Activated naive CD8-positive, alpha-beta T cell treated with anti-CD3 and anti-CD28 coated beads, Interleukin-2, amount 10 ng/mL, durations not matched to agents 7 days and 5 days (primary cell): ENCODE measurements around the gene KCNAB2. TPM values are rescaled to one million over a fixed set of nuclear protein-coding genes. Genes with fewer than 3 reads are reported as not detected.

Experiments
- ATAC-seq: fragments of 150-1000 bp; cut with Tn5 transposase; one replicate; pipeline ENCODE4 v1.10.0; 2021; ENCODE audit warnings: low read depth, moderate library complexity
- POLR2A ChIA-PET: fragments of 350-600 bp; sonication (Branson Sonifier 250); formaldehyde crosslinking; loops from one replicate; lab custom pipeline; 2021; ENCODE audit warnings: antibody characterized with exemption; lab: Charles Lee
- DNase-seq: peaks from one replicate; pipeline ENCODE4 v3.0.0; 2021
- H3K27ac Mint-ChIP-seq: one replicate; pipeline ENCODE4 v1.8.0; 2022; ENCODE audit warnings: mild to moderate bottlenecking, mixed read lengths
- H3K27me3 Mint-ChIP-seq: one replicate; pipeline ENCODE4 v1.8.0; 2022; ENCODE audit warnings: mild to moderate bottlenecking, moderate library complexity, mixed read lengths
- H3K36me3 Mint-ChIP-seq: one replicate; pipeline ENCODE4 v1.8.0; 2021; ENCODE audit warnings: mild to moderate bottlenecking, mixed read lengths
- H3K4me1 Mint-ChIP-seq: one replicate; pipeline ENCODE4 v1.8.0; 2021; ENCODE audit warnings: mixed read lengths
- H3K4me3 Mint-ChIP-seq: one replicate; pipeline ENCODE4 v1.8.0; 2022; ENCODE audit warnings: mild to moderate bottlenecking, moderate library complexity, mixed read lengths
- H3K9me3 Mint-ChIP-seq: one replicate; pipeline ENCODE4 v1.8.0; 2021; ENCODE audit warnings: mixed read lengths
- total RNA-seq, 2 experiments: library from RNA; stranded (reverse); gene quantifications; one replicate each; pipeline ENCODE4 v1.2.3, GENCODE V29; 2021

KCNAB2 gene
- total RNA-seq, 2 experiments from 2014 or later, result 290 to 307 TPM

DNA sequence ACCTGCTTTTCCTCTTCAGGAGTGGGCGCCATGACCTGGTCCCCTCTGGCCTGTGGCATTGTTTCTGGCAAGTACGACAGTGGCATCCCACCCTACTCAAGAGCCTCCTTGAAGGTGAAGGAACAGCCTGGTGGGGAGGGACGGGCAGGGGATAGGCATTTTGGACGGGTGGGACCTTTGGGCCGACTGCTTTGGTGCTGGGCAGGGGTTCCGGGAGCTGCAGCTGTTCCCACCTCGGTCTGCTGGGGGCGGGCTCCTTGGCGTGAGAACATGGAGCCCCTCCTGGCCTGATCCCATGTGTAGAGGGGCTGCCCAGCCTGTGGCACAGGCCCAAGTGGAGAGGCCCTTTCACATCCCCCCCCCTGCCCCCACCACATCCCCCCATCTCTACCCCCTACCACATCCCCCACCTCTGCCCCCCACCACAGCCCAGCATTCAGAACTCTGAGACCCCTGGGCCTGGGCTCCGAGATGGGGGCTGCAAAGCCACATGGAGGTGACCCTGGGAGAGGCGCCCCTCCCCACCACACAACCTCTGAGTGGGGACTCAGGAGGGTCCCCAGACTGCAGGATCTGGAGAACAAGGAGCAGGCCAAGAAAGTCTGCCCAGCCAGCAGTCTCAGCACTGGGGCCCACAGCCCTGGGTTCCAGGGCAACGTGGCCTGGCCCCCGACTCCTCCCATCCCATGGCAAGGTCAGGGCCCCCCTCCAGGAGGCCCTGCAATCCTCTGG is 50.0 kb downstream of the KCNAB2 start:
- POLR2A ChIA-PET, result no interaction called here
- H3K9me3 Mint-ChIP-seq, result no peaks in the 10 kb centered on the region
- H3K4me3 Mint-ChIP-seq, result no peak overlapping the region
- no peak overlapping the region for H3K27ac Mint-ChIP-seq
- H3K27me3 Mint-ChIP-seq, result no peaks in the 10 kb centered on the region
- ATAC-seq (no peak), DNase-seq (peak; percentile 25)
- no peaks in the 10 kb centered on the region for H3K4me1 Mint-ChIP-seq
- H3K36me3 Mint-ChIP-seq, result peaks cover 9% of the 10 kb centered on the region

DNA sequence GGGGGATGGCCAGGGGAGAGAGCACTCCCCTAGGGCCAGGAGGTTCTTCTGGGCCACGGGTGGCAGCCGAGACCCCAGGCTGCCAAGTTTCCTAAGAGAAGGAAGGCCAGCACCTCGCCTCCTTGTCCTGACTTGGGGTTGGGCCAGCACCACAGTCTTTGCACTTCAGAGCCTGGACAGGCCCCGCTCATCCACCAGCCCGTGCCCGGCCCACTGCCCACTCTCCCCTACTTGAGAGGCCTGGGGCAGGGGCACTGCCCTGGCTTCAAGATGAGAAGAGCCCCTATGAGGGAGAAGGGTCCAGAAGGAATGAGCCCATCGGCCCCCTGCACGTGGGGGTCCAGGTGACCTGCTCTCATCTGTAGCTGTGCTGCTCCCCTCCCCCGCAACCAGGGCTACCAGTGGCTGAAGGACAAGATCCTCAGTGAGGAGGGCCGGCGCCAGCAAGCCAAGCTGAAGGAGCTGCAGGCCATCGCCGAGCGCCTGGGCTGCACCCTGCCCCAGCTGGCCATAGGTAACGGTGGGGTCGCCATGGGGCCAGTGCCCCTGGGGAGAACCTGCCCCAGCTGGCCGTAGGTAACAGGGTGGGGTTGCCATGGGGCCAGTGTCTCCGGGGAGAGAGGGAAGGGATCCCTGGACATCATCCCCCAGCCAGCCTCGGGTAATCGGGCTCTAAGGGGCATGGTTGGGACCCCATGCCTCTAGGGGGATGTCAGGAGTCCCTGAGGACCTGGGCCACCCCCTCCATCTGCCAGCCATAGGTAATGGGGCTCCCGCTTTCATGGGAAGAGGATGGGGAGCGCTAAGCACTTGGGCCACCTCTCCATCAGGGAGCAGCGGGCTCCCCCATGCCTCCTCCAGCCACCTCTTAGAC is 50.8 kb downstream of the KCNAB2 start:
- peaks cover 1% of the 10 kb centered on the region for H3K4me1 Mint-ChIP-seq
- no peak overlapping the region for H3K4me3 Mint-ChIP-seq
- peak; percentile 30 for DNase-seq
- no peaks in the 10 kb centered on the region for H3K27me3 Mint-ChIP-seq
- peaks cover 6% of the 10 kb centered on the region for H3K36me3 Mint-ChIP-seq
- no peak overlapping the region for H3K27ac Mint-ChIP-seq
- POLR2A ChIA-PET, result no interaction called here
- H3K9me3 Mint-ChIP-seq, result no peaks in the 10 kb centered on the region
- no peak for ATAC-seq

DNA sequence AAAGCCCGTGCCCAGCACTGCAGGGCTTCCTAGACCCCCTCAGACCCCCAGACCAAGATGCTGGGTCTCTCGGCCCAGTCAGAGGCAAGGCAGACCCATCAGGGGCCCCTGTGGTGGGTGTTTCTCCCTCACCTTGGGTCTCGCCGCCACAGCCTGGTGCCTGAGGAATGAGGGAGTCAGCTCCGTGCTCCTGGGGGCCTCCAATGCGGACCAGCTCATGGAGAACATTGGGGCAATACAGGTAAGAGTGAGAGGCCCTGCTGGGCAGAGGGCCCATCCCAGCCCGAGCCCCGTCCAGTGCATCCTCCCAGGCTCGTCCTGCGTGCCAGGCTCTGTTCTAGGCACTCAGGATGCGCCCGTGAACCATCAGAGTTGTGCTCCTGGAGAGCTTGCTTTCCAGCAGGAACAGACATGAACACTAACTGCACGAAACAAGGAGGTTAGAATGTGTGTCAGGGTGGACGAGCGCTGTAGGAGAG is 51.5 kb downstream of the KCNAB2 start:
- no peak overlapping the region for H3K4me3 Mint-ChIP-seq
- POLR2A ChIA-PET, result no interaction called here
- H3K4me1 Mint-ChIP-seq, result peaks cover 1% of the 10 kb centered on the region
- no peaks in the 10 kb centered on the region for H3K27me3 Mint-ChIP-seq
- H3K36me3 Mint-ChIP-seq, result peaks cover 6% of the 10 kb centered on the region
- H3K27ac Mint-ChIP-seq, result no peak overlapping the region
- DNase-seq (peak; percentile 17), ATAC-seq (no peak)
- H3K9me3 Mint-ChIP-seq, result no peaks in the 10 kb centered on the region

DNA sequence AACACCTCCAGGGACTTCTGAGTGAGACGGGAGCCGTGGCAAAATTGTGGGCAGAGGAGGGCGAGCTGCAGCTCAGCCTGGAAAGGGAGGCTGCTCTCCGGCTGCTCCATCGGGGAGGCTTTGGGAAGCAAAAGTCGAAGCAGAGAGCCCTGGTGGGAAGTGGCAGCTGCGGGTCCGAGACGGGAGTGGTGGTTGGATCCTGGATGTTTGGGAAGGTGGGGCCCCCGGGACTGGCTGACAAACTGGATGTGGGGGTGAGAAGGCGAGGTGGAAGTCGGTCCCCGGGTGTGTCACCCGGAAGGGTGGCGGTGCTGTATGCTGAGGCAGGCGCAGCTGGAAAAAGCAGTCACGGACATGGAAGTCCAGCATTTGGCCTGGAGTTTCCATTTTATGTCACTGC is 52.1 kb downstream of the KCNAB2 start:
- Mint-ChIP-seq H3K27me3 (no peaks in the 10 kb centered on the region), H3K4me3 (no peak overlapping the region), H3K36me3 (peaks cover 6% of the 10 kb centered on the region), H3K9me3 (no peaks in the 10 kb centered on the region), H3K4me1 (peaks cover 1% of the 10 kb centered on the region), H3K27ac (no peak overlapping the region)
- POLR2A ChIA-PET, result no interaction called here
- ATAC-seq (no peak), DNase-seq (peak; percentile 17)

DNA sequence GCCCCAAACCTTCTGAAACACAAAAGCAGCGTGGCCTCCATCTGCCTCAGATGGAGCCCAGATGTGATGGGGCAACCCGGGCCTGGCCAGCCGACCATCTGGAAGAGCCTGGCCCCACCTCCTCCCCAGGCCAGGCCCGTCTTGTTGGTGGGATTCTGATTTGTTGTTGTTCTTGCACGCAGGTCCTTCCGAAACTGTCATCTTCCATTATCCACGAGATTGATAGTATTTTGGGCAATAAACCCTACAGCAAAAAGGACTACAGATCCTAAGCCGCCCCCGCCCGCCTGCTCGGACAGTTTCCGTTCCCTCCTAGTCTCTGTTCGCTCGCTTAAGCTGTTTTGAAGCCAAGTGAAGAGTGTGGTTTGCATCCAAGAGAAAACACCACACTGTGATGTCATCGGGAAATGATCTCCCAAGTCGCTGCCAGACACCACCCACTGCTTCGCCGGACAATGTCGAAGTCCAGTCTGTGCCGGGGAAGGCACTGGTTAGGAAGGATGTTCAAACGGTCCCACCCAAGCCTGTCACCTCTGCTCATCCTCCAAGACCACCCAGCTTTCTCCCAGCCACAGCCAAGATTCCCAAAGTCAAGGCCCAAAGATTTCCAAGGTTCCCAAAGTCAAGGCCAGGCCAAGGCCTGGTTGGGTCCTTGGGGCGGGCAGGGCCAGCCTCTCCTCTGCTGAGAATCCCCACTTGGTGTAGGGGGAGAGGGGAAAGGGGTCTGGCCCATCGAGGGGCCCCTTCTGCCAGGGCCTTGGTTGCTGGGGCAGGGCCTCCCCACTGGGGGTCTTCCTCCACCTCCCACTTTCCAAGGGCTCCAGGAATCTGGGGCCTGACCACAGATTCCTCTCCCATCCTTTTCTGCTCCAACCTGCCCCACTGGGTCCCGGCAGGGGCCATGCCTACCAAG is 52.9 kb downstream of the KCNAB2 start:
- H3K27ac Mint-ChIP-seq, result no peak overlapping the region

DNA sequence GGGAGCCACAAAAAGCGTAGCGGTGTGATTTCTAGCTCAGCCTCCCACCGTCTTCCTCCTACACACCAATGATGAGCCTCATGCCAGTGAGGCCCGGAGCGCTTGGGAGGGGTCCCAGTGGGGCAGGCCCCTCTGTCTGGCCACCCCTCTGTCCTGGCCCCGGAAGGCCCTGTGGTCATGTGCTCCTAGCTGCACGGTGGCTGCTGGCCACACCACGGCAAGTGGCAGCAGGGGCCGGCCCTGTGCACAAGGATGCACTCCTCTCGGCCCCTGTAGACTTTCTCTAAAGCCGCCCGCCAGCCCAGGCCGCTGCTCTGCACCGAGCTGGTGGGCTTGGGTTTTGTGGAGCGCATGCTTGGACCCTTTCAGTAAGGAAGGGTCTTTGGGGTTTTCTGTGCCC is 53.6 kb downstream of the KCNAB2 start:
- H3K27ac Mint-ChIP-seq, result no peak overlapping the region
- peaks cover 1% of the 10 kb centered on the region for H3K4me1 Mint-ChIP-seq
- no peaks in the 10 kb centered on the region for H3K27me3 Mint-ChIP-seq
- no peak for ATAC-seq
- H3K36me3 Mint-ChIP-seq, result peaks cover 4% of the 10 kb centered on the region
- no peak overlapping the region for H3K4me3 Mint-ChIP-seq
- H3K9me3 Mint-ChIP-seq, result no peaks in the 10 kb centered on the region
- POLR2A ChIA-PET, result no interaction called here
- DNase-seq, result peak; percentile 29

More for the DNA sequence above, 52.9 kb downstream of the KCNAB2 start:
- POLR2A ChIA-PET, result no interaction called here
- Mint-ChIP-seq H3K4me1 (peaks cover 1% of the 10 kb centered on the region), H3K9me3 (no peaks in the 10 kb centered on the region), H3K27me3 (no peaks in the 10 kb centered on the region), H3K4me3 (no peak overlapping the region), H3K36me3 (peaks cover 6% of the 10 kb centered on the region)
- no peak for ATAC-seq
- DNase-seq, result peak; percentile 19

DNA sequence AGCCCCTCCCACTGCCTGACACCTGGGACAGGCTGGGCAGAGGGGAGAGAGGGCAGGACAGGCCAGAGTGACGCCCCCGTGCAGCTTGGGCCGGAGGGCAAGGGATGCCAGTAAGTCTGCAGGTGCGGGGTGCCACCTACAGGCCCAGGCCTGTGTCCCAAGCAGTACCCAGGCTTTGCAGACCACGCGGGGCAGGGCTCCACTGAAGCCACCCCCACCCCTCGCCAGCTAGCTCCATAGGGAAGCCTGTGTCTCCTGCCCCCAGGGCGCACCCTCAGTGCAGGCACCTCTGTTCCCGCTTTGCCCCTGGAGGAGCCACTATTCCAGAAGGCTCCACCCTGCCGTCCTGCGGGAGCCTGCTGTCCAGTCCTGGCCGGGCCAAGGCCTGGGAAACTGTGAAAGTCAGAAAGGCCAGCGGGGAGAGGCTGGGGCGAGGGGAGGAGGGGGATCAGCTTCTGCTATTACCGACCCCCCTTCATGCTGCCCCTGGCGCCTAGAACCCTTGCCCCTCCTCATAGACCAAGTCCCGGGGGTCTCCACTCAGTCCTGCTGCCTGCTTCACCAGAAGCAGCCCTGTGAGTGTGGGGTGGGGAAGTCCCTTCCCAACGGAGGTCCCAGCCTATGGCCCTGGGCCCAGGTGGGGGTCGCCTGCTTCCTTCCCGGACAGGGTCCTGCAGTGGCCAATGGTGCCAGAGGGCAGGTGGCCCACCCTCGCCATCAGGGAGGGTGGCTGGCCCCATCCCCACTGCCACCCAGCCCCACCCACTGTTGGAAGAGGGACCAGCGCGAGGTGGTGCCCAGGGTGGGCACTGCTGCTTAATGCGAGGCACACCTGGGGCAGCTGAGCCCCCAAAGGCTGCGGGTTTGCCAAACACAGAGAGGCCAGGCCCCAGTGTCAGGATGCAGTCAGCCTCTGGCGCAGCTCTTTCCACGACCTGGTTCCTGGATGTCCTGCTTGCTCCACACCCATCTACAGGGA is 54.4 kb downstream of the KCNAB2 start:
- Mint-ChIP-seq H3K36me3 (peaks cover 4% of the 10 kb centered on the region), H3K4me3 (no peak overlapping the region), H3K4me1 (peaks cover 1% of the 10 kb centered on the region), H3K27ac (no peak overlapping the region), H3K9me3 (no peaks in the 10 kb centered on the region), H3K27me3 (no peaks in the 10 kb centered on the region)
- POLR2A ChIA-PET, result no interaction called here
- peak; percentile 40 for DNase-seq
- ATAC-seq, result no peak

DNA sequence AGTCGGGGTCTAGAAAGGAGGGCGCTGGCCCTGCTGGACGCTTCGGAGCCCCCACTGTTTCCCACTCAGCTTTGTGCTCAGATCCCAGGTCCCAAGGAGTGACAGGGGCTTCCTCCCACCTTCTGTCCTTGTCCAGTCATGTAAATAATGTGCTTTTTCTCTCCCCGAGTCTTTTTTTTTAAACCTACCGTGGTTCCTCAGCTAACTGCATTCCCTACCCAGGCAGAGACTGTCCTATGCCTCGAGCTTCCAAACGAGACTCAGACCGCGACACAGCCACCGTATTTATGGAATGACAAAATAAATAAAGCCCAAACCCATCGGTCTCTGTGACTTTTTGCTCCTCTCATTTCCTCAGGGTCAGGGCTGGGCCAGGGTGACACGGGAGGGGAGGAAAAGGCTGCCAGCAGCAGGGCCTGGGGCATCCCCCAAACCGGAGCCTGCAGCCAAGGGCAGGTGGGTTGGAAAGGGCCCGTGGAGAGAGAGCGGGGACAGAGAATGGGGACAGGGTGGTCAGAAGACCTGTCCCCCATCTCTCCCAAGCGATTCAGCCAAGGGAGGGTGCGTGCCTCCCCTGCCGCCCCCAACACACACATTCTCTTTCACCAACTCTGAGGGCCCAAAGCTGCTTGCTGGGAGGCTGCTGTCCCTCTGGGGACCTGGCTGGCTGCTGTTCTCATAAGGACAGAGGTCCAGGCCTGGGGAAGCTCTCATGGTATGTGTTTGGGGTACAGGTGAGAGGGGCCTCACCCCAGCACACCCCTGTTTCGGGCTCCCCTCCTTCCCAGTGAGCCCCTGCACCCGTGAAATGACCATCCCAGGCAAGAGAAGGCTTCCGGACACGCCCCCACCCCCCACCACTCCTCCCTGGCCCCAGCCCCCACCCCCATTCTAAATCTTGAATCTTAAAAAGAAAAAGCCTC is 55.4 kb downstream of the KCNAB2 start:
- Mint-ChIP-seq H3K4me1 (peaks cover 1% of the 10 kb centered on the region), H3K27me3 (no peaks in the 10 kb centered on the region), H3K9me3 (no peaks in the 10 kb centered on the region), H3K4me3 (no peak overlapping the region), H3K36me3 (peaks cover 4% of the 10 kb centered on the region), H3K27ac (no peak overlapping the region)
- POLR2A ChIA-PET, result no interaction called here
- ATAC-seq (peak; percentile 31), DNase-seq (peak; percentile 30)

DNA sequence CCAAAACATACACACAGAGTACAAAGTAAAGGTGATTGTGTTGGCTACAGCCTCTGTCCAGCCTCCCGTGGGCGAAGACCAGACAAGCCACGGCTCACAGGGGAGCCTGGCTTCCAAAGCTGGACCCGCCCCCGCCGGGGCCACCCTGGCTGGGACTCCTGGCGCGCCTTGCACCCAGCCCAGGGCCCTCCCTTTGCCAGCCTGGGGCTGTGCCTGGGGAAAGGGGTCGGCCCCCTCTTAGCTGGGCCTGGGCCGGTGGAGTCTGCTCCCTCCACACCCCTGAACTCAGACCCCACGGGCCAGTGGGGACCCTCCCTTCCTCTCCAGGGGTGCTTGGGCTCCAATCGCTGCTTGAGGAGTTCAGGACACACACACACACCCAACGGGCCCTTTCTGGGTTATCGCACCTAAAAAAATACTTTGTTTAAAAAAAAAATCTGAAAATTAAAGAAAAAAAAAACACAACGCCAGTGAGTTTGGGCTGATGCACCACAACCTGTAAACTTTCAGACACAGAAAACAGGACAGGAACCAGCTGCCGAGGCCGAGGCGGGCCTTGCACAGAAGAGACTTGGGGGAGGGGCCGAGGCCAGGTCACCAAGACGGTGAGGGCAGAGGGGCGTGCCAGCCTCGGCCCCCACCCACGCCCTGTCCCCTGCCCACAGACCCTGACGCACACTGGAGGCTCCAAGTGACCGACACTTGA is 56.3 kb downstream of the KCNAB2 start:
- H3K4me1 Mint-ChIP-seq, result peaks cover 1% of the 10 kb centered on the region
- H3K9me3 Mint-ChIP-seq, result no peaks in the 10 kb centered on the region
- peaks cover 4% of the 10 kb centered on the region for H3K36me3 Mint-ChIP-seq
- H3K27me3 Mint-ChIP-seq, result no peaks in the 10 kb centered on the region
- peak; percentile 32 for DNase-seq
- ATAC-seq, result peak; percentile 17
- no peak overlapping the region for H3K27ac Mint-ChIP-seq
- H3K4me3 Mint-ChIP-seq, result no peak overlapping the region
- POLR2A ChIA-PET, result no interaction called here

DNA sequence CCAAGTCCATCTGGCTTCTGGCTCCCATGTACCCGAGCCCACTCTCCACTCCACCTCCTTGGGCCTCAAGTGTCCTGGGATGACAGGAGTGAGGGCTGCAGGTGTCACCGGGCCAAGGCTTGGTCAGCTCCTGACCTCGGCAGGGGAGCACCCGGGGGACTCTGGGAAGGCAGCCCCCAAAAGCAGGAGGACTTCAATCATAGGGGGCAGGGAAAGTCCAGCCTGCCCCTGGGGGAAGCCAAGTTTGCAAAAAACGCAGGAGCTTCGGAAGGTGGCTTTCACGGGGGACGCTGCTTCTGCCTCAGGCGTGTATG is 56.8 kb downstream of the KCNAB2 start:
- no peak for ATAC-seq
- H3K4me1 Mint-ChIP-seq, result peaks cover 1% of the 10 kb centered on the region
- H3K4me3 Mint-ChIP-seq, result no peak overlapping the region
- POLR2A ChIA-PET, result no interaction called here
- peaks cover 2% of the 10 kb centered on the region for H3K9me3 Mint-ChIP-seq
- no peak for DNase-seq
- no peak overlapping the region for H3K27ac Mint-ChIP-seq
- H3K27me3 Mint-ChIP-seq, result no peaks in the 10 kb centered on the region
- peaks cover 4% of the 10 kb centered on the region for H3K36me3 Mint-ChIP-seq

DNA sequence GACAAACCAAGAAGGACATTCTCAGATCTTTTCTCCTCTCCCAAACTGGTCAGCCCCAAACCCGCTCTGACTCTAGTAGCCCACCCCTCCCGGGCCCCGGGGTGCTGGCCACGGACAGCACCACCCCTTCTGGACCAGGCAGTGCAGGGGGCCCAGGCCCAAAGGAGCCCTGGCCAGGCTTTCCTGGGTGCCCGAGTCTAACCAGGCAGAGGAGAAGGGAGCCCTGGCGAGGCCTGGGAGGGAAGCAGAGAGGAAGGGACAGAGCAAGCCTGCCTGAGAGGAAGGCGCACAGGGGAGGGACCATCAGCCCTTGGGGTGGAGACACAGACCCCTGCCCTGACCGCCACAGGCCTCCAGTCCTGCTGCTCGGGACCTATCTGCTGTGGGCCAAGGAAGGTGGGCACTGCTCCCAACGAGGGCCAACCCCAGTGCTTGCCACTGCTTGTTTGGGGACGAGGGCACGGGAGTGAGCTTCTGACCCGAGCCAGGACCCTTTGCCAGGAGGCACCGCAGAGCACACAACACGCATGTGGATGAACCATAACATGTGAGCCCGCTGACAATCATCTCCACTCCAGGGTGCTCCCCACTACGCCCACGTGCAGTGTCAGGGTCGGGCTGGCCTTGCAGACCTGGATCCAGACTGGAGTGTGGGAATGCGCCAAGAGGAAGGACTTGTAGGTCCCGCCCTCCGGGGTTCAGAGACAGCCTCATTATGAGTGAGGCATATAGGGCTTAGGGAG is 57.6 kb downstream of the KCNAB2 start:
- Mint-ChIP-seq H3K27me3 (no peaks in the 10 kb centered on the region), H3K9me3 (peaks cover 3% of the 10 kb centered on the region), H3K36me3 (peaks cover 4% of the 10 kb centered on the region), H3K4me3 (no peak overlapping the region), H3K4me1 (peaks cover 1% of the 10 kb centered on the region), H3K27ac (no peak overlapping the region)
- POLR2A ChIA-PET, result no interaction called here
- ATAC-seq (no peak), DNase-seq (no peak)
